Measurements from ENCODE around the gene FAM120C.

FAM120C gene

DNA sequence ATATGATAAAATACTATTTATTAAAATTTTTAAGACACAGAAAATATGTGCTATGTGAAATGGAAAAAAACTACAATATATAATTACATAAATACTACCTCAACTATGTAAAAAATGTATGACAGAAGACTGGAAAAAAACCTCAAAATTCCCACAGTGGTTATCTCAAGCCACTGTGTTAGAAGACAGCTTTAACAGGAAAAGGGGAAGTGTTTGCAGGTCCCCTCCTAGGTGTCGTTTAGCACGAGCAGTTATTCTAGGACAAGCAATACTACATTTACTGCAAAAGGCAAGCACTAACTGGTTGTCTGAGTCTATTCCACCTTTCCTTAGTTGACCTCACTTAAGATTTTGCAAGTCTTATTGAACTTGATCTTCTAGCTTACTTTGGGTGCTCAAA, 93.9 kb downstream of the FAM120C start:
- H3K36me3 ChIP-seq (replicated peaks; ENCODE audit: insufficient read depth, low read length) = no peaks in the 10 kb centered on the region
- no peak for DNase-seq
- no peak overlapping the region for H3K27ac ChIP-seq (ENCODE audit: low read length)
- TF ChIP-seq EZH2 (optimal IDR thresholded peaks at IDR 0.05; ENCODE audit: low read depth, low read length) (no peak), EZH2phosphoT487 (IDR thresholded peaks at IDR 0.05; ENCODE audit: low read length) (no peak)
- TF ChIP-seq, protein P1, sequence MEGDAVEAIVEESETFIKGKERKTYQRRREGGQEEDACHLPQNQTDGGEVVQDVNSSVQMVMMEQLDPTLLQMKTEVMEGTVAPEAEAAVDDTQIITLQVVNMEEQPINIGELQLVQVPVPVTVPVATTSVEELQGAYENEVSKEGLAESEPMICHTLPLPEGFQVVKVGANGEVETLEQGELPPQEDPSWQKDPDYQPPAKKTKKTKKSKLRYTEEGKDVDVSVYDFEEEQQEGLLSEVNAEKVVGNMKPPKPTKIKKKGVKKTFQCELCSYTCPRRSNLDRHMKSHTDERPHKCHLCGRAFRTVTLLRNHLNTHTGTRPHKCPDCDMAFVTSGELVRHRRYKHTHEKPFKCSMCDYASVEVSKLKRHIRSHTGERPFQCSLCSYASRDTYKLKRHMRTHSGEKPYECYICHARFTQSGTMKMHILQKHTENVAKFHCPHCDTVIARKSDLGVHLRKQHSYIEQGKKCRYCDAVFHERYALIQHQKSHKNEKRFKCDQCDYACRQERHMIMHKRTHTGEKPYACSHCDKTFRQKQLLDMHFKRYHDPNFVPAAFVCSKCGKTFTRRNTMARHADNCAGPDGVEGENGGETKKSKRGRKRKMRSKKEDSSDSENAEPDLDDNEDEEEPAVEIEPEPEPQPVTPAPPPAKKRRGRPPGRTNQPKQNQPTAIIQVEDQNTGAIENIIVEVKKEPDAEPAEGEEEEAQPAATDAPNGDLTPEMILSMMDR (IDR thresholded peaks at IDR 0.05; ENCODE audit: low read length) = no peak
- H2AFZ ChIP-seq (ENCODE audit: low read length) = no peak overlapping the region
- no peaks in the 10 kb centered on the region for H3K9me2 ChIP-seq (replicated peaks; ENCODE audit: insufficient read depth, low read length)
- H3K9me3 ChIP-seq (replicated peaks; ENCODE audit: insufficient read depth, low read length) = no peaks in the 10 kb centered on the region
- H3K4me3 ChIP-seq (ENCODE audit: low read length) = no peak overlapping the region
- H3K27me3 ChIP-seq (replicated peaks; ENCODE audit: insufficient read depth, low read length) = no peaks in the 10 kb centered on the region
- H4K20me1 ChIP-seq (ENCODE audit: insufficient read depth, low read length) = no peaks in the 10 kb centered on the region
- no peaks in the 10 kb centered on the region for H3K79me2 ChIP-seq (ENCODE audit: low read length)
- H3K4me2 ChIP-seq (ENCODE audit: low read depth, low read length) = no peak overlapping the region
- no peaks in the 10 kb centered on the region for H3K4me1 ChIP-seq (ENCODE audit: low read length)
- no peak overlapping the region for H3K9ac ChIP-seq (ENCODE audit: low read length)
- H3F3A ChIP-seq (ENCODE audit: insufficient read depth, low read length) = no peaks in the 10 kb centered on the region

DNA sequence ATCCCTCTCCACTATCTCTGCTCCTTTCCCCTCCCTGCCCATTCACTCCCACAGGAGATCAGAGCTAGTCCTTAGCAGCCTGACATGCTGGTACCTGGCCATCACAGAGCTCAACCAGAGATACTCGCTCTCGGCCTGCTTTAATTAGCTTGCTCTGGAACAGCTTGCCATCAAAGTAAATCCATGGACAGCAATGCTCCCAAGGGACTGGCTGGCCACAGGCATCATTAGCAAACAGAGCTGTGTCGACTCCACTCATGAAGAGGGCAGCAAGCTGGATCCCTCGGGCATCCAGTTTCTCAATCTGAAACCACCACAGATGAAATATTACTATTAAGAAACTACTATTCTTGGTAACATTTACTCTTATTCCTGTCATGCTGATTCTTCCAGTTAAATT, 95.4 kb downstream of the FAM120C start:
- H4K20me1 ChIP-seq (ENCODE audit: insufficient read depth, low read length) = no peaks in the 10 kb centered on the region
- H3K27me3 ChIP-seq (replicated peaks; ENCODE audit: insufficient read depth, low read length) = no peaks in the 10 kb centered on the region

DNA sequence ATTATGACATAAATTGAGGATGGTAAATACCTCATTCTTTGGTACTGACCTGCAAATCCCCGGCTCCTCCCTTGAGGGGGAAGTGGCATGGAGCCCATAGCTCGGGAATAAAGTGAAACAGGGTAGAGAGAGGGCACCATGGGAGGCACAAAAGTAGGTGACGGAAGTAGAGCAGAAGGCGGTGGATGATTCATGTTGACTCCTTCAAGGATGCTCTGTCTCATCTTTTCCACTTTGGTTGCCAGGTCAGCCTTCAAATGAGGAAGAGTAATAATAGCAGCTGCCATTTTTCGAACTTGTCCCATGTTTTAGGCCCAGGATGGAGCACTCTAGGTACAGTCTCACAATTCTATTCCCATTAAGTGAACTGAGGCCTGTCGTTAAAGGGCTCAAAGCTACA, 97.4 kb downstream of the FAM120C start:
- Histone ChIP-seq H3K79me2 (ENCODE audit: low read length) (no peaks in the 10 kb centered on the region), H3K9me2 (replicated peaks; ENCODE audit: insufficient read depth, low read length) (no peaks in the 10 kb centered on the region), H2AFZ (ENCODE audit: low read length) (no peak overlapping the region), H3K4me2 (ENCODE audit: low read depth, low read length) (no peak overlapping the region), H3K36me3 (replicated peaks; ENCODE audit: insufficient read depth, low read length) (no peaks in the 10 kb centered on the region), H3F3A (ENCODE audit: insufficient read depth, low read length) (no peaks in the 10 kb centered on the region), H3K9ac (ENCODE audit: low read length) (no peak overlapping the region), H4K20me1 (ENCODE audit: insufficient read depth, low read length) (no peaks in the 10 kb centered on the region), H3K9me3 (replicated peaks; ENCODE audit: insufficient read depth, low read length) (no peaks in the 10 kb centered on the region), H3K27me3 (replicated peaks; ENCODE audit: insufficient read depth, low read length) (no peaks in the 10 kb centered on the region), H3K4me1 (ENCODE audit: low read length) (no peaks in the 10 kb centered on the region), H3K27ac (ENCODE audit: low read length) (no peak overlapping the region), H3K4me3 (ENCODE audit: low read length) (no peak overlapping the region)
- DNase-seq = no peak
- TF ChIP-seq EZH2 (optimal IDR thresholded peaks at IDR 0.05; ENCODE audit: low read depth, low read length) (no peak), EZH2phosphoT487 (IDR thresholded peaks at IDR 0.05; ENCODE audit: low read length) (no peak)
- TF ChIP-seq, protein P1 (IDR thresholded peaks at IDR 0.05; ENCODE audit: low read length) = no peak

More for the DNA sequence above, 95.4 kb downstream of the FAM120C start:
- no peak overlapping the region for H2AFZ ChIP-seq (ENCODE audit: low read length)
- H3K4me2 ChIP-seq (ENCODE audit: low read depth, low read length) = no peak overlapping the region
- H3K4me3 ChIP-seq (ENCODE audit: low read length) = no peak overlapping the region
- H3K9me2 ChIP-seq (replicated peaks; ENCODE audit: insufficient read depth, low read length) = no peaks in the 10 kb centered on the region
- no peaks in the 10 kb centered on the region for H3F3A ChIP-seq (ENCODE audit: insufficient read depth, low read length)
- H3K36me3 ChIP-seq (replicated peaks; ENCODE audit: insufficient read depth, low read length) = no peaks in the 10 kb centered on the region
- no peaks in the 10 kb centered on the region for H3K9me3 ChIP-seq (replicated peaks; ENCODE audit: insufficient read depth, low read length)
- no peak overlapping the region for H3K27ac ChIP-seq (ENCODE audit: low read length)
- no peaks in the 10 kb centered on the region for H3K4me1 ChIP-seq (ENCODE audit: low read length)
- no peak for DNase-seq
- TF ChIP-seq EZH2 (optimal IDR thresholded peaks at IDR 0.05; ENCODE audit: low read depth, low read length) = no peak
- TF ChIP-seq EZH2phosphoT487 (IDR thresholded peaks at IDR 0.05; ENCODE audit: low read length) = no peak
- TF ChIP-seq, protein P1 (IDR thresholded peaks at IDR 0.05; ENCODE audit: low read length) = no peak
- no peak overlapping the region for H3K9ac ChIP-seq (ENCODE audit: low read length)
- no peaks in the 10 kb centered on the region for H3K79me2 ChIP-seq (ENCODE audit: low read length)

Data from MM.1S (cell line).